ENCODE measurements around the gene PWWP2B.

The PWWP2B gene

GRCh38 chr10:132449051-132449810, 52.2 kb downstream of the PWWP2B start:
- no peak for DNase-seq

GRCh38 chr10:132449811-132450181, 52.8 kb downstream of the PWWP2B start:
- DNase-seq, result no peak

GRCh38 chr10:132450466-132450824, 53.4 kb downstream of the PWWP2B start:
- no peak for DNase-seq

GRCh38 chr10:132450825-132451505, 54.0 kb downstream of the PWWP2B start:
- no peak for DNase-seq

GRCh38 chr10:132451506-132452215, 54.7 kb downstream of the PWWP2B start:
- no peak for DNase-seq

- no peak for DNase-seq
These were observed 55.2 kb downstream of the PWWP2B start for GRCh38 chr10:132452216-132452650.

- DNase-seq, result no peak
These were observed 55.9 kb downstream of the PWWP2B start for GRCh38 chr10:132452651-132453469.

- DNase-seq, result no peak
These were observed 56.5 kb downstream of the PWWP2B start for GRCh38 chr10:132453470-132453861.

- DNase-seq, result no peak
These were observed 57.5 kb downstream of the PWWP2B start for GRCh38 chr10:132454296-132455198.

- DNase-seq, result no peak
These were observed 58.5 kb downstream of the PWWP2B start for GRCh38 chr10:132455441-132455971.

GRCh38 chr10:132455986-132456847, 59.2 kb downstream of the PWWP2B start:
- no peak for DNase-seq

- no peak for DNase-seq
These were observed 59.9 kb downstream of the PWWP2B start for GRCh38 chr10:132456881-132457280.

- no peak for DNase-seq
These were observed 60.5 kb downstream of the PWWP2B start for GRCh38 chr10:132457328-132458070.

- no peak for DNase-seq
These were observed 61.1 kb downstream of the PWWP2B start for GRCh38 chr10:132458071-132458585.

- no peak for DNase-seq
These were observed 61.7 kb downstream of the PWWP2B start for GRCh38 chr10:132458586-132459300.

- DNase-seq, result no peak
These were observed 62.5 kb downstream of the PWWP2B start for GRCh38 chr10:132459301-132460003.

- DNase-seq, result no peak
These were observed 63.1 kb downstream of the PWWP2B start for GRCh38 chr10:132460071-132460470.

- no peak for DNase-seq
These were observed 63.7 kb downstream of the PWWP2B start for GRCh38 chr10:132460691-132461090.
